Measurements from ENCODE around the gene ZBTB16.

ZBTB16 gene

DNA sequence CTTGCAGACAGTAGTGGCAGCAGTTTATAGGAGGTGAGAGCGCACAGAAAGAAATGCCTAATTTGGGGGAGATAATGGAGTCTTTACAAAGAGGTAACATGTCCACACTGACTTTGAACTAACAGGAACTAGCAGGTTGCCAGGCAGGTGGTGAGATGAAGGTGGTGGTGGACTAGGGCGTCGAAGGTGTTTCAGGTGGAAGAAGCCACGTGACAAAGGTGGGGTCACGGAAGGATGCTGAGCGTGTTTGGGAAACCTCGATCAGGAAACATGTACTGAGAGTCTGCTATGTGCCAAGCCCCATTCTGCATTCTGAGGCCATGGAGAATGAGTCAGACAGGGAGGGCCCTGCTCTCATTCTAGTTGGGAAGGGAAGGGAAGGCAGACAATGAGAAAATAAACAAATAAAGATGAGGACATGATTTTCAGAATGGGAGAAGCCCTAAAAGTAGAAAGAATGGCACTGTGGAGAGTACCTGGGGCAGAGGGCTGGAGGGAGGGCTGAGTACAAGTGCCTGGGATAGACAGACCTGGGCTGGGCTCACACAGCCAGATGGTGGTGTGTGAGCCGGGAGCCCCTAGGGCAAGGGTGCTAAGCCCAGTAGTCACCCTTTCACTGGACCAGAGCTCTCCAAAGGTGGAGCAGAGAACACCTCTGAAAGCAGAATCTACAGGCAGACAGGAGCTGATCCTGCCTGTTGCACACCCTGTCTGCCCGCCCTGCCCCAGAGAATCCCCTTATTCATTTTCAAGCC, 220.5 kb downstream of the ZBTB16 start:
- DNase-seq (ENCODE audit: low spot score), result no peak
- TF ChIP-seq, protein P1, sequence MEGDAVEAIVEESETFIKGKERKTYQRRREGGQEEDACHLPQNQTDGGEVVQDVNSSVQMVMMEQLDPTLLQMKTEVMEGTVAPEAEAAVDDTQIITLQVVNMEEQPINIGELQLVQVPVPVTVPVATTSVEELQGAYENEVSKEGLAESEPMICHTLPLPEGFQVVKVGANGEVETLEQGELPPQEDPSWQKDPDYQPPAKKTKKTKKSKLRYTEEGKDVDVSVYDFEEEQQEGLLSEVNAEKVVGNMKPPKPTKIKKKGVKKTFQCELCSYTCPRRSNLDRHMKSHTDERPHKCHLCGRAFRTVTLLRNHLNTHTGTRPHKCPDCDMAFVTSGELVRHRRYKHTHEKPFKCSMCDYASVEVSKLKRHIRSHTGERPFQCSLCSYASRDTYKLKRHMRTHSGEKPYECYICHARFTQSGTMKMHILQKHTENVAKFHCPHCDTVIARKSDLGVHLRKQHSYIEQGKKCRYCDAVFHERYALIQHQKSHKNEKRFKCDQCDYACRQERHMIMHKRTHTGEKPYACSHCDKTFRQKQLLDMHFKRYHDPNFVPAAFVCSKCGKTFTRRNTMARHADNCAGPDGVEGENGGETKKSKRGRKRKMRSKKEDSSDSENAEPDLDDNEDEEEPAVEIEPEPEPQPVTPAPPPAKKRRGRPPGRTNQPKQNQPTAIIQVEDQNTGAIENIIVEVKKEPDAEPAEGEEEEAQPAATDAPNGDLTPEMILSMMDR (IDR thresholded peaks at IDR 0.05; ENCODE audit: extremely low read depth, insufficient read depth, missing control alignments), result no peak
- in situ Hi-C loops (cut with MboI; ENCODE audit: low pct_unique_long_range_greater_than_20kb, low sequenced_read_pairs, unreplicated experiment), result no loop called here

DNA sequence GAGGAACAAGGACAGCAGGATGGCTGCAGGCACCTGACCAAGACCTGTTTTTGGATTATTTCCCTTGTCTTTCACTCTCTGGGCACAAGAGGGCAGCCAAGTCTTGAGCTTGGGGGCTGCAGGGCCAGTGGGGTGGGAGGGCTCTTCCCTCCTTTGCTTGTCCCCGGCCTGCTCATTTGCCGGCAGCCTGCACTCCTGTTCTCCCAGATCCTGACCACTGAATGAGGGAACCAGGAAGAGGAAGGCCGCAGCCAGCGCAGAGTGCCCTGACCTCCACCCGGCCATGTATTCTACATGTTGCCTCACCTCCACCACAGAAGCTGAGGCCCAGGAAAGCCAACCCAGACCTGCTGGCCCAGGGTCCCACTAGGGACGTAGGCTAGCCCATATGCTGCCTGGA, 221.2 kb downstream of the ZBTB16 start:
- in situ Hi-C loops (cut with MboI; ENCODE audit: low pct_unique_long_range_greater_than_20kb, low sequenced_read_pairs, unreplicated experiment), result no loop called here
- TF ChIP-seq, protein P1 (IDR thresholded peaks at IDR 0.05; ENCODE audit: extremely low read depth, insufficient read depth, missing control alignments), result peak; percentile 56

DNA sequence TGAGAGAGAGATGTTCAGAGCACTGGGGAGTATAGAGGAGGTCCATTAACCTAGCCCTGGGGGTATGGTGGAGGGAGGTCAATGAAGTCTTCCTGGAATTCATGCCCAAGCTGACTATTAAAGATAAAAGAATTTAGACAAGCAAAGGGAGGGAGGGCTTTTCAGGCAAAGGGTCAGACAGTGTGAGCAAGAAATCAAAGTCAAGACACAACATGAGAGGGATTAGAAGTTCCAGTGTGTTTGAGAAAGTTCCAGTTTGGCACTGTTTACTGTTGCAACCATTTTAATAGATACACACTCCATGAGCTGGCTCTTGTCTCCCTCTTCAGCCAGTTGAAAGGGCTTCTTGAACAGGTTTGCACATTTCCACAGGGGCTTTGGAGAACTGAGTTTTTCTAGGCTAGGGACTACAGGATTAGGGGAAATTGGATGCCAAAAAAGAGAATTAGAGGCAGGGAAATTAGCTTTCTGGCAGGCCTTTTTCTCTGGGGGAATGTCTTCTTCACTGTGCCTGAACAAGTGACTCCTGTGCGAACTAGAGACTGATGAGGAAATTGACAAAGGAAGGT, 222.0 kb downstream of the ZBTB16 start:
- in situ Hi-C loops (cut with MboI; ENCODE audit: low pct_unique_long_range_greater_than_20kb, low sequenced_read_pairs, unreplicated experiment), result no loop called here
- TF ChIP-seq, protein P1 (IDR thresholded peaks at IDR 0.05; ENCODE audit: extremely low read depth, insufficient read depth, missing control alignments), result no peak
- DNase-seq (ENCODE audit: low spot score), result no peak

More for the DNA sequence above, 221.2 kb downstream of the ZBTB16 start:
- no peak for DNase-seq (ENCODE audit: low spot score)

DNA sequence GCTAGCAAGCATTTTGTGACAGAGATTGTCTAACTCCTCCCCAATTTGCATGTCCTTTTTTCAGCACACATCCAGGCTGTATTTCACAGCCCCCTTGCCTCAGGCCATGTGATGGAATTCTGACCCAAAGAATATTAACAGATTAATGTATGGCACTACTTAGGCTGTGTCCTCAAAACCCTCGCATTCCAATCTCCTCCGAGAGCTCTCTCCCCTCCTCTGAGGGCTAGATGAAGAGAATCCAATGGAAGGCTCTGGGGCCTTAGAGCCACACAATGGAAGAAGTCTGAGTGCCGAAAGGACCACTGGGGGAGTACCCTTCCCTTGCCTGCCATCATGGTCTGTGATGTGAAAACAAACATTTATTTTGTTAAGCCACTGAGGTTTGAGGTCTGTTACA, 223.0 kb downstream of the ZBTB16 start:
- in situ Hi-C loops (cut with MboI; ENCODE audit: low pct_unique_long_range_greater_than_20kb, low sequenced_read_pairs, unreplicated experiment), result no loop called here
- no peak for DNase-seq (ENCODE audit: low spot score)
- TF ChIP-seq, protein P1 (IDR thresholded peaks at IDR 0.05; ENCODE audit: extremely low read depth, insufficient read depth, missing control alignments), result no peak

DNA sequence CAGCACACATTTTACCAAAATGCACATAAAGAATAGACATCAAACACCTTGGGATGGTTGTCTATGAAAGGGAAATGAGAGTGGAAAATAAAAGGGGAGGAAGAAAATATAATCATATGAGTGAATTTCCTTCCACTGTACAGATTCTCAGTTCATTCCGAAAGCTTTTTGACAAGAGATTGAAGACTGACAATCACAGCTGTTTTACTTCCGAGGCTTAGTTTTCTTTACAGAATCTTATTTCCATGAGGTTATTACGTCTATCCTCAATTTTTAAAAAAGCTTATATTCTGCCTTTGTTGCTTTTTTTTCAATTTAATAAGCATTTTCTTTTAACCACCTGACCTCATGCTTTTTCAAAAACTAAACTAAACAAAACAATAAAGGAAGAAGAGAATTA, 223.9 kb downstream of the ZBTB16 start:
- no peak for DNase-seq (ENCODE audit: low spot score)
- TF ChIP-seq, protein P1 (IDR thresholded peaks at IDR 0.05; ENCODE audit: extremely low read depth, insufficient read depth, missing control alignments), result no peak
- in situ Hi-C loops (cut with MboI; ENCODE audit: low pct_unique_long_range_greater_than_20kb, low sequenced_read_pairs, unreplicated experiment), result no loop called here

DNA sequence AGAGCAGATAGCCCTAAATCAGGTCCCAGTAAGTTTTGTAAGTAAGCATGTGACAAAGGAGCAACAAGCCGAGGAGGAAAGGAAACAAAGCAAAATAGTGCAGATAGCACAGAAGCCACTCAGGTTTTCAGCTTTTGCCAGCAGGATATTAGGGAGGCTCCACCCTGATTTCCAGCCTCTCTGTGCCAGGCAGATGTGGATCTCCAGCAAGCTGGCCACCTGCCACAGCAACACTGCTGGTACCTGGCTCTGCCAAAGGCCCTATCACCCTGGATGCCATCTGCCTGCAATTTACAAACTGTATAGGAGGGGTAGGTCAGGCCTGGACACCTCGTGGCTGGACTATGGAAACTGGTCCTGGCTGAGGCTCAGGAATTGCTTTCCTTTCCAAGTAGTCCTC, 224.5 kb downstream of the ZBTB16 start:
- in situ Hi-C loops (cut with MboI; ENCODE audit: low pct_unique_long_range_greater_than_20kb, low sequenced_read_pairs, unreplicated experiment), result no loop called here
- no peak for DNase-seq (ENCODE audit: low spot score)

More for the DNA sequence above, 224.5 kb downstream of the ZBTB16 start:
- TF ChIP-seq, protein P1 (IDR thresholded peaks at IDR 0.05; ENCODE audit: extremely low read depth, insufficient read depth, missing control alignments), result no peak
